ENCODE data around the gene GLB1L. TPM values are rescaled to one million over a fixed set of nuclear protein-coding genes. Genes with fewer than 3 reads are reported as not detected.
A peak's percentile ranks its signal among the peaks of the same experiment; 100 is the strongest.

GLB1L gene
- total RNA-seq, 3 donors from 2014 or later, result 10.2 to 15.7 (median 11.8) TPM

GRCh38 chr2:219218732-219219701 lies 26.2 kb downstream of the GLB1L start, which contains the start of gene ABCB6:
ABCB6 (minus strand) TSS chr2:219218958; CDS start chr2:219218673, 285 bp downstream.
- H3K36me3 ChIP-seq, result peaks cover 3% of the 10 kb centered on the region
- peak within 1 kb of the TSS; percentile 55 to 86 (median 66) for H3K4me3 ChIP-seq
- intact Hi-C loops (cut with DNase I; ENCODE audit: low total_unique reads), result no loop called here
- DNase-seq (ENCODE audit: low spot score in 2 of 2), result peak; percentile 94
- TF ChIP-seq POLR2A (IDR thresholded peaks at IDR 0.05) (peak; percentile 29), POLR2AphosphoS5 (IDR thresholded peaks at IDR 0.05) (peak; percentile 57 to 77 (median 77)), CTCF (IDR thresholded peaks at IDR 0.05) (no peak)
- no peaks in the 10 kb centered on the region for H3K9me3 ChIP-seq
- no peaks in the 10 kb centered on the region for H3K27me3 ChIP-seq
- peak within 1 kb of the TSS; percentile 79 to 95 for H3K27ac ChIP-seq
- peaks cover 9 to 17% of the 10 kb centered on the region in 2 donors for H3K4me1 ChIP-seq

DNA sequence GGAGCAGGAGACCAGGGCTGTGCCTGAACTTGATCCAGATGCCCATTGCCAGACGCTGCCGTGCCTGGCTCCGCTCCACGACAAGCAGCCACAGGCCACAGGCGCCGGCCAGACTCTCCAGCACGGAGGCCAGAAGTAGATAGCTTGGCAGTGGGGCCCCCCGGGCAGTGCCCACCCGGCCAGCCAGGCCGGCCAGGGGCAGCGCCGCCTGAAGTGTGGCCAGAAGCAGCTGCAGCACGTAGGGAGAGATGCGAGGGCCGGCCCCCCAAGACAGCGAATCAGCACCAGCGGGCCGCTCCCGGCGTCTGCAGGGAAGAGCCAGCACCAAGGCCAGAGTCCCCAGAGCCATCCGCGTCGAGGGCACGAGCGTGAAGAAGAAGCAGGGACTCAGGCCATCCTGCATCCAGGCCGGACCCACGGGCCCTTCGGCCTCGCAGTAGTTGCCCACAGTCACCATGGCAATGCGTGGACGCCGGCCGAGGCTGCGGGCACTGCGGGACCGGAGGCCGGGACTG lies 27.0 kb downstream of the GLB1L start:
- H3K4me1 ChIP-seq, result peaks cover 9 to 17% of the 10 kb centered on the region in 2 donors
- no peaks in the 10 kb centered on the region for H3K9me3 ChIP-seq
- peak overlapping the region; percentile 79 to 95 for H3K27ac ChIP-seq
- H3K27me3 ChIP-seq, result no peaks in the 10 kb centered on the region
- TF ChIP-seq POLR2A (IDR thresholded peaks at IDR 0.05), result no peak
- TF ChIP-seq POLR2AphosphoS5 (IDR thresholded peaks at IDR 0.05), result no peak
- TF ChIP-seq CTCF (IDR thresholded peaks at IDR 0.05), result no peak
- peaks cover 3% of the 10 kb centered on the region for H3K36me3 ChIP-seq
- DNase-seq (ENCODE audit: low spot score in 2 of 2), result peak; percentile 60 to 74
- intact Hi-C loops (cut with DNase I; ENCODE audit: low total_unique reads), result no loop called here
- peak overlapping the region; percentile 55 to 86 (median 66) for H3K4me3 ChIP-seq

GRCh38 chr2:219216535-219216915 lies 28.7 kb downstream of the GLB1L start:
- Histone ChIP-seq H3K27me3 (no peaks in the 10 kb centered on the region), H3K36me3 (peaks cover 3% of the 10 kb centered on the region), H3K4me1 (peaks cover 9 to 17% of the 10 kb centered on the region in 2 donors), H3K9me3 (no peaks in the 10 kb centered on the region), H3K27ac (no peak overlapping the region), H3K4me3 (no peak overlapping the region)
- intact Hi-C loops (cut with DNase I; ENCODE audit: low total_unique reads), result no loop called here
- no peak for DNase-seq (ENCODE audit: low spot score in 2 of 2)
- no peak for TF ChIP-seq CTCF (IDR thresholded peaks at IDR 0.05)

DNA sequence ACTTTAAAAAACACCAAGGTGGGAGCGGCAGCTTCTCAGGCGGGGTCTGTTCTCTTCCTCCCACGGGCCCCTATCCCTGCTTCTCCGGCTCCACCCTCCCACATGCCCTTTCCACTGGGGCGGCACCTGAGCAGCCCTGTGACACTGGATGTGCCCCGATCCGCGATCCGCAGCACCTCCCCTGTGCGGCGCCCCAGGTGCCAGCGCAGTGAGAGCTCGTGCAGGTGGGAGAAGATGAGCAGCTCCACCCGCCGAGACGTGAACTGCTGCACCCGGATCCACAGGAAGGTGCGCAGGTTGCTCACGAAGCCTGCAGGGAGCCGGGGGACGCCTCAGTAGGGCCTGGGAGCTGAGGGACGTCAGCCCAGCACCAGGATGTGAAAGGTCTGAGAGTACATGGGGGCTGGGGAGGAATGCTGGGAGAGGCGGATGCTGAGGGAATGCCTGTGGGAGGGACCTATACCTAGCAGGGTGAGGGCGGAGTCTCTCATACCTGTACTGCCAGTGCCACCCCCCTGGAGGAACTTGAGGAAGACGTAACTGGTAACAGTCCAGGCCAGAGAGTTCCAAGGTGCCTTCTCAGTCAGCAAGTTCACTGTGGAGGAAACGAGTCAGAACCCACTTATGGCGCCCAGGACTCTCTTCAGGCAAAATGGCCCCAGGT lies 29.2 kb downstream of the GLB1L start:
- H3K36me3 ChIP-seq, result no peaks in the 10 kb centered on the region
- peaks cover 9 to 17% of the 10 kb centered on the region in 2 donors for H3K4me1 ChIP-seq
- no peaks in the 10 kb centered on the region for H3K9me3 ChIP-seq
- no peak overlapping the region for H3K4me3 ChIP-seq
- no peak overlapping the region for H3K27ac ChIP-seq
- no peaks in the 10 kb centered on the region for H3K27me3 ChIP-seq
- no peak for DNase-seq (ENCODE audit: low spot score in 2 of 2)
- TF ChIP-seq CTCF (IDR thresholded peaks at IDR 0.05) (no peak), POLR2A (IDR thresholded peaks at IDR 0.05) (no peak), POLR2AphosphoS5 (IDR thresholded peaks at IDR 0.05) (no peak)
- intact Hi-C loops (cut with DNase I; ENCODE audit: low total_unique reads), result no loop called here
